Gastroesophageal sphincter (tissue), 3 donors: ENCODE measurements around the gene FRG2C.
"Not testable (repeated sequence)": the region's sequence is repeated elsewhere in the genome, so short reads cannot be mapped to it uniquely, and the experiment has no call there.

Source experiments
- EP300 ChIP-seq: sonication (generic); formaldehyde crosslinking; IDR thresholded peaks from one replicate; pipeline ENCODE4 v1.6.1; 2017; ENCODE audit warnings: antibody characterized with exemption, mild to moderate bottlenecking
- POLR2A ChIP-seq, 2 donors: fragments of 450-650 bp; IDR thresholded peaks; one replicate each; pipeline ENCODE4 v1.6.1; 2017; ENCODE audit warnings: antibody characterized with exemption in 2 of 2, mild to moderate bottlenecking in 2 of 2, moderate library complexity in 1 of 2
- TF ChIP-seq, protein P1 (sequence below), 4 experiments: fragments of 200-600 bp in 2 of 4; fragments of 450-650 bp in 2 of 4; sonication (generic) in 1 of 4; IDR thresholded peaks; one replicate each; pipeline ENCODE4 v1.5.1; 2017 to 2019; ENCODE audit warnings: antibody characterized with exemption in 4 of 4, mild to moderate bottlenecking in 2 of 4, moderate library complexity in 2 of 4

DNA sequence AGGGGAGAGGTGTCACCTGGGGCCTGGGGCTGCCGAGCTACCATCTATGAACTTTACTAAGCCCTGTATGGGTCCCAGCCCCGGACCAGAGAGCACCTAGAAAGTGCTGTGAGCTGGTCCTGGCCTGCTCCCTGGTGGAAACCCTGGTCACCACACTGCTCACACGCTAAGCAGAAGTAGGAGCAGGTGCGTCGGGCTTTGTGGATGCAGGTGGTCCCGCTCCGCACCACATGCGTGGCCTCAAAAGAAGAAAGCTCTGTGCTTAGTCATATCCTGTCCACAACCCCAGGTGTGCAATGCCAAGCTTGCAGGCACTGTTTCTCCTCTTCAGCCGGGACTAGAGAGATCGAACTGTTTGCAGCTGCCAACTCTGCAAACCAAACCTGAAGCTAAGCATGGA is 42.4 kb upstream of the FRG2C start:
- TF ChIP-seq POLR2A (IDR thresholded peaks at IDR 0.05); EP300: not testable (repeated sequence)
- TF ChIP-seq, protein P1, sequence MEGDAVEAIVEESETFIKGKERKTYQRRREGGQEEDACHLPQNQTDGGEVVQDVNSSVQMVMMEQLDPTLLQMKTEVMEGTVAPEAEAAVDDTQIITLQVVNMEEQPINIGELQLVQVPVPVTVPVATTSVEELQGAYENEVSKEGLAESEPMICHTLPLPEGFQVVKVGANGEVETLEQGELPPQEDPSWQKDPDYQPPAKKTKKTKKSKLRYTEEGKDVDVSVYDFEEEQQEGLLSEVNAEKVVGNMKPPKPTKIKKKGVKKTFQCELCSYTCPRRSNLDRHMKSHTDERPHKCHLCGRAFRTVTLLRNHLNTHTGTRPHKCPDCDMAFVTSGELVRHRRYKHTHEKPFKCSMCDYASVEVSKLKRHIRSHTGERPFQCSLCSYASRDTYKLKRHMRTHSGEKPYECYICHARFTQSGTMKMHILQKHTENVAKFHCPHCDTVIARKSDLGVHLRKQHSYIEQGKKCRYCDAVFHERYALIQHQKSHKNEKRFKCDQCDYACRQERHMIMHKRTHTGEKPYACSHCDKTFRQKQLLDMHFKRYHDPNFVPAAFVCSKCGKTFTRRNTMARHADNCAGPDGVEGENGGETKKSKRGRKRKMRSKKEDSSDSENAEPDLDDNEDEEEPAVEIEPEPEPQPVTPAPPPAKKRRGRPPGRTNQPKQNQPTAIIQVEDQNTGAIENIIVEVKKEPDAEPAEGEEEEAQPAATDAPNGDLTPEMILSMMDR (IDR thresholded peaks at IDR 0.05) = not testable (repeated sequence)
